ENCODE results near the gene HYAL4.
"Not testable (repeated sequence)": the region's sequence is repeated elsewhere in the genome, so short reads cannot be mapped to it uniquely, and the experiment has no call there.

HYAL4 gene

GRCh38 chr7:123844712-123845219, at the start of gene HYAL4:
HYAL4 (plus strand) TSS chr7:123845169; CDS start chr7:123868274, 23,105 bp downstream.
- DNase-seq (ENCODE audit: low read depth) = no peak

GRCh38 chr7:123795917-123796316, 49.1 kb upstream of the HYAL4 start:
- no peak for DNase-seq (ENCODE audit: low read depth)

- no peak for DNase-seq (ENCODE audit: low read depth)
Observed at GRCh38 chr7:123796568-123796967, 48.4 kb upstream of the HYAL4 start.

- peak; percentile 51 for DNase-seq (ENCODE audit: low read depth)
Observed at GRCh38 chr7:123797673-123798531, 47.1 kb upstream of the HYAL4 start.

GRCh38 chr7:123798532-123799188, 46.3 kb upstream of the HYAL4 start:
- DNase-seq (ENCODE audit: low read depth) = no peak

- DNase-seq (ENCODE audit: low read depth) = no peak
Observed at GRCh38 chr7:123802249-123802648, 42.7 kb upstream of the HYAL4 start.

GRCh38 chr7:123805287-123805686, 39.7 kb upstream of the HYAL4 start:
- DNase-seq (ENCODE audit: low read depth) = no peak

GRCh38 chr7:123809471-123809870, 35.5 kb upstream of the HYAL4 start:
- DNase-seq (ENCODE audit: low read depth) = no peak

GRCh38 chr7:123811056-123811455, 33.9 kb upstream of the HYAL4 start:
- no peak for DNase-seq (ENCODE audit: low read depth)

GRCh38 chr7:123816916-123817315, 28.1 kb upstream of the HYAL4 start:
- DNase-seq (ENCODE audit: low read depth) = no peak

- no peak for DNase-seq (ENCODE audit: low read depth)
Observed at GRCh38 chr7:123819001-123819400, 26.0 kb upstream of the HYAL4 start.

GRCh38 chr7:123819795-123820194, 25.2 kb upstream of the HYAL4 start:
- DNase-seq (ENCODE audit: low read depth) = not testable (repeated sequence)

GRCh38 chr7:123820864-123821263, 24.1 kb upstream of the HYAL4 start:
- DNase-seq (ENCODE audit: low read depth) = no peak

- no peak for DNase-seq (ENCODE audit: low read depth)
Observed at GRCh38 chr7:123821320-123821719, 23.6 kb upstream of the HYAL4 start.

GRCh38 chr7:123823898-123824753, 20.8 kb upstream of the HYAL4 start:
- no peak for DNase-seq (ENCODE audit: low read depth)

GRCh38 chr7:123824754-123825067, 20.3 kb upstream of the HYAL4 start:
- no peak for DNase-seq (ENCODE audit: low read depth)

- DNase-seq (ENCODE audit: low read depth) = no peak
Observed at GRCh38 chr7:123828805-123829204, 16.2 kb upstream of the HYAL4 start.

- no peak for DNase-seq (ENCODE audit: low read depth)
Observed at GRCh38 chr7:123836656-123837055, 8.3 kb upstream of the HYAL4 start.

- DNase-seq (ENCODE audit: low read depth) = not testable (repeated sequence)
Observed at GRCh38 chr7:123839106-123839505, 5.9 kb upstream of the HYAL4 start.

- not testable (repeated sequence) for DNase-seq (ENCODE audit: low read depth)
Observed at GRCh38 chr7:123844142-123844541, 827 bp upstream of the HYAL4 start.

- DNase-seq (ENCODE audit: low read depth) = no peak
Observed at GRCh38 chr7:123845823-123846216, 851 bp downstream of the HYAL4 start.

GRCh38 chr7:123846217-123846891, 1.4 kb downstream of the HYAL4 start:
- DNase-seq (ENCODE audit: low read depth) = no peak
